DMS153 treated with DMSO at 0.1 percent for 48 hours (cell line): Measurements from ENCODE around the gene LIG1.

ENCODE experiments used
- DNase-seq: peaks from one replicate; lab custom pipeline; 2025; ENCODE audit not compliant: unreplicated experiment; lab: John Stamatoyannopoulos, UW

Gene LIG1

GRCh38 chr19:48182434-48182833, 12.3 kb upstream of the LIG1 start:
- no peak for DNase-seq

DNA sequence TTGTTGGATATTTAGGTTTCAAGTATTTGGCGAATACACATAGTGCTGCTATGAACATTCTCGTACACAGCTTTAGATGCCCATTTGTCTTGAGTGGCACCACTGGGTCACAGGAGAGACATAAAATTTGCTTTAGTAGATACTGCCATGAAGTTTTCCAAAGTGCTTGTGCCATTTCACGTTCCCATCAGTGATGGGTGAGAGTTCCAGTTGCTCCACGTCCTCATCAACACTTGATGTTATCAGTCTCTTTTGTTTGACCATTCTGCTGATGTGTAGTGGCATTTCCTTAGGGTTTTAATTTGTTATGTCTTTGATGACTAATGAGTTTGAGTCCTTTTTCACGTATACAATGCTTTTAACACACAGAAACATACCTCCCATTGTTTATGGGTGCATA, 11.4 kb upstream of the LIG1 start:
- no peak for DNase-seq

DNA sequence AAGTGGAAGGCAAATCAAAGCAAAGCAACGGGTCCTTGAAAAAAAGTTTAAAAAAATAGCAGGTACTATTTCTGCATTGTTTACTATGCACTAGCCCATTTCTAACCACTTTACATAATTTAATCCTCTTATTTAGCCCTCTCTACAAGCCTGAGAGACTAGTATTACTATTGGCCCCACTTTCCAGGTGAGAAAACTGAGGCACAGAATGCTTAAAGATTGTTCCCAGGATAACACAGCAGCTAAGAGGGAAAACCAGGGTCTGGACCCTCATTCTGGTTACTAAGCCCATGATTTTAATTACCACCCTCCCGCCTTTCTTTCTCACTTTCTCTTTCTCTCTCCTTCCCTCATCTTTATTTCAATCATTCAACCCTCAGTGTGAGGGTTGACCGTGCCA, 6.1 kb upstream of the LIG1 start:
- no peak for DNase-seq

- DNase-seq: no peak
Observed at GRCh38 chr19:48175578-48175977, 5.4 kb upstream of the LIG1 start.

GRCh38 chr19:48174445-48175030, 4.4 kb upstream of the LIG1 start:
- DNase-seq: no peak

DNA sequence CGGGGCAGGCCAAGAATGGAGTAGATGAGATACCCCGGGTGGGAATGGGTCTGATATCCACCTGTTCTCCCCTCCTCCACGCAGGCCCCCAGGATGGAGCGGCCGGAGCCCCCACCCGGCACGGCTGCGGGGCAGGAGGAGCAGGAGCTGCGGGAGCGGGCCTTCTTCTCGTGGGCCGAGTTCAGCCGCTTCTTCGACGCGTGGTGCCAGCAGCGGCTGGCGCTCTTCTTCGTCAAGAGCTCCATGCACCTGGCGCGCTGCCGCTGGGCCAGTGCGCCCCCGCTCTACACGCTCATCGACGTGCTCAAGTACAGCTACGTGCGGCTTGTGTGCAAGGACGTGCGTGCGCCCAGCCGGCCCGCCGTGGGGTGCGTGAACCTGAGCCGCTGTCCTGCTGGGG, 1.6 kb upstream of the LIG1 start:
- no peak for DNase-seq

DNA sequence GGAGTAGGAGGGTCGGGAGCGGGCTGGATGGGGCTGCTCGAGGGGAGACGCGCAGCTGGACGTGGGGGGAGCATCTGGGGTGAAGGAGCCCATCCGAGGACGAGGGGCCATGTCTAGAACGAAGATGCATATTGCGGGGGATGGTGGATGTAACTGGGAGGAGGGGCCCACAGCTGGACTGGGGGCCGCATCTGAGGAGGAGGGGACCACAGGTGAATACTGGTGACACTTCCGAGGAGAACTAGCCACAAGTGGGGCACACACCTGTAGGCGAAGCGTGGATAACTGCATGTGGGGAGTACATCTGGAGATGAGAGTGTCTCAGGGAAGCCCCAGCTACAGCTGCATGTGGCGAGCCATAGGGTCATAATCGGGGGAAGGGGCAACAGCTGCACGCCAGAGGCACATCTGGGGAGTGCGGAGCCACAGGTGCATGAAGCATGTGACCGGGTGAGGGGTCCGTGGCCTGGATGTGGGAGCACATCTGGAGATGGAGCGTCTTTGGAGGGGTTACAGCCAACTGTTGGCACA, 738 bp upstream of the LIG1 start:
- DNase-seq: no peak

GRCh38 chr19:48169578-48169938, 586 bp downstream of the LIG1 start:
- peak; percentile 78 for DNase-seq

DNA sequence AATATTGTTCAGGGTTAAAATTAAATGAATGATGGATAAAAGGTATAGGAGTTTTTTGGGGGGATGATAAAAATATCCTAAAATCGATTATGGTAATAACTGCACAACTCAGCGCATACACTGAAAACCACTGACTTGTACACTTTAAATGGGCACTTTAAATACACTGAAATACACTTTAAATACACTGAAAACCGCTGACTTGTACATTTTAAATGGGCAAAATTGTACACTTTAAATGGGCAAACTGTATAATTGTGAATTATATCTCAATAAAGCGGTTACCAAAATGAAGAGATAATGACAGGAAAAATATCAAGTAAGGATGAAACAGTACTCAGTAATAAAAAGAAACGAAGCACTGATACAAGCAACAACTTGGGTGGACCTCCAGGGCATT, 1.5 kb downstream of the LIG1 start:
- DNase-seq: no peak

DNA sequence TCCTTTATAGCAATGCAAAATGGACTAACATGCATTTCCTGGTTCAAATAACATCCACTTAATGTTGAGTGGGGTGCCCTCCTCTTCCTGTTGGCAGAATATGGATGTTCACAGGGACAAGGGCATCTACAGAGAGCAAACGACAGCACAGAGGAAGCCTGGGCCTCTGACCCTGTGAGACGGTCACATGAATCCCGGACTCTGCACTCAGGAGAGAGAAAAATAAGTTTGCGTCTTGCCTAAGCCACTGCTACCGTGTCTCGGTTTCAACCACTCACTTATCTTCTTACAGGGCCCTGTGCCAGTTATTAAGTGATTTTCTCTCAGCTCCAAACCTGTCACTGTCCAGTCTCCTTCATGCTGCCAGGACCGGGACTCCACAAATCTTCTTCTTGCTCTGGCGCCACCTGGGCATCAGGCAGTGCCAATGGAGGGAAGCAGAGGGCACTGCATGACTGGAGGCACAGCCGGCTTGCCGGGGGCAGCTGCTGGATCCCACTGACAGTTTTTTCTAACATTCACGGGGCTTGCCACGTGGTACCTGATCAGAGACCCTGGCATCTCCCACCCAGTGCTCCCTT, 11.8 kb downstream of the LIG1 start:
- DNase-seq: no peak

- DNase-seq: no peak
Observed at GRCh38 chr19:48154003-48154402, 16.1 kb downstream of the LIG1 start.

GRCh38 chr19:48152551-48152950, 17.6 kb downstream of the LIG1 start:
- peak; percentile 52 for DNase-seq

- DNase-seq: no peak
Observed at GRCh38 chr19:48149430-48149829, 20.7 kb downstream of the LIG1 start.

GRCh38 chr19:48148576-48148975, 21.6 kb downstream of the LIG1 start:
- DNase-seq: no peak

- DNase-seq: no peak
Observed at GRCh38 chr19:48147597-48148175, 22.5 kb downstream of the LIG1 start.

GRCh38 chr19:48139053-48139452, 31.1 kb downstream of the LIG1 start:
- no peak for DNase-seq

GRCh38 chr19:48137411-48137810, 32.7 kb downstream of the LIG1 start:
- DNase-seq: no peak

- DNase-seq: no peak
Observed at GRCh38 chr19:48136547-48136946, 33.6 kb downstream of the LIG1 start.

DNA sequence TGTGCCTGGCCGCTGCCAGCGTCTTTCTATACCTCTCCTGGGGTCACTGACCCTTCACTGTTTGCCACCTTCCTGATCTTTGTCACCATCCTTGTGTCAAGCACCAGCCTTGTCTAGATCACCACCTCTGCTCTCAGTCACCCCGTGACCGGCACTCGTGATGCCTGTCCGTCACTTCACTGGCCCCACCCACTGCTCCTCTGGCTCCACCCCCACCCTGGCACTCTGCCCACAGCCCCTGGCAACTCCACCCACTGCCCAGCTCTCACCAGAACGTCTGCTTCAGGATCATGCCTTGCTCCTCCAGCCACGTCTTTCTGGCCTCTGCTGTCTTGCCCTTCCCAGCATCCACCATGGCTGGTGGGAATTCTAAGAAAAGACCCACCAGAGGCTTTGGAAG, 34.7 kb downstream of the LIG1 start:
- no peak for DNase-seq

DNA sequence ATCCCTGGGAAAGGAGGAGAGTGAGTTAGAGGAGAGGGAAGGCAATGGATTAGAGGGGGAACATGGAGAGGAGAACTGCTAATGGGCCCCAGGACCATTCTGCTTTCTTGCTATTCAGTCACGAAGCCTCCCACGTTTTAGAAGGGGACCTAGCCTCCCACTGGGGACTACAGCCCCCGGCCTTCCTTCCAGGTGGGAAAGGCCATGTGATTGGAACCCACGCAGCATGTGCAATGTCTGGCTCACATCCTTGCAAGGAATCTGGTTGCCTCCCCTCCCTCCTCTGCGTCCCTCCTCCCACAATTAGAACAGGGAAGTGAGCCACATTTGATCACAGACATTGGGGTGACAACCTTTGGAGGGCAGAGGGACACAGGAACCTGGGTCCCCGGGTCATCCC, 37.0 kb downstream of the LIG1 start:
- no peak for DNase-seq

DNA sequence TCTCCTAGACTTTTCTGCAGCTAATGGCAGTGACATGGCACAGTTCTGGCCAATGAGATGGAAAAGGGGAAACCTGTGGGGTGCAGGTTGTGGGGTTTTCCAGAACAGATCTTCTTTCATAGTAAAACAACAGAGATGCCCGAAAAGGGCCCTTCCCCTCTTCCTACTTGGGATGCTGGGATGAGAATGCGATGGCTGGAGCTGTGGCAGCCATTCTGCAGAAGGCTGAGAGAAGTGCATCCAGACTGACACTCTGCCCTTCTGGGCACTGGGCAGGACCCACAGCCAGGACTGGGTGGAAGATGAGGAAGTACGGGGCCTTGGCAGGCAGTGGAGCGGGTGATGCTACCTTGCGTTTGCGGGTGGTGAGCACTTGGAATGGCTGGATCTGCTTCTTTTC, 42.6 kb downstream of the LIG1 start:
- no peak for DNase-seq

- no peak for DNase-seq
Observed at GRCh38 chr19:48123907-48124651, 46.1 kb downstream of the LIG1 start.
